ENCODE measurements around the gene ESRRG. TPM values are rescaled to one million over a fixed set of nuclear protein-coding genes. Genes with fewer than 3 reads are reported as not detected.

ESRRG gene
- total RNA-seq, 6 experiments from 2014 or later: 0.05 TPM; not detected in 5

DNA sequence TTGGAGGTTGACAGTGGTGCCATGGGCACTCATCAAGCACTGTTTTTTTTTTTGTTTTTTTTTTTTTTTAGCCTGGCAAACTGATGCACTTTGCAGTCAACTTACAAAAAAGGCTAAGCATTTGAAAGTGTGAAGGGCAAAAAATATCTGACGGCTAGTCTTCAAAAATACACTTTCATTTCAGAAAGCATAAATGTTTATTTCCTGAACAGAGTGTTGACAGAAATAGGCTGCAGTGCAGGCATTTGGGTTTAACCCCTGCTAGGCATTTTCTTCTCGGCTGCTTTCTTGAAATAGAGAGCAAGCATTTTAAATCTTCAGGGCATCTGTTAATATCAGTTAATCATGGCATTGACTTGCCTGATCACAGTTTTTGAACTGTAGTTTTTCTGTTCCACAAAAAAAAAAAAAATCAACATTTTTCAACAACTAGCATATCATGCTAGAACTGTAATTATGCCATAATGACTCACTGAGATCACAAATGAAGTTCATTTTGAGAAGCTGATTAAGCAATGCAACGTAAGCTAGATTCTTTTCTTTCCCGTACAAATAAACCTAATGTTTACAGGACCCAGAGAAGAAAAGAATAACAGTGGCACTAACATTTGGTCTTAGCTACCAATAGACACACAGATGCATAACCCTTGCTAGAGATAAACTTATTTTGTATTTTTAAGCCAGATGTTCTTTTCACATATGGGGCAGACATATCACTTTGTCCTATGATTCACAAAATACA lies 199.6 kb downstream of the ESRRG start:
- H3K36me3 Mint-ChIP-seq (ENCODE audit: low read depth): no peaks in the 10 kb centered on the region
- DNase-seq: peak; percentile 52
- H3K27me3 Mint-ChIP-seq (ENCODE audit: insufficient read depth): no peaks in the 10 kb centered on the region

DNA sequence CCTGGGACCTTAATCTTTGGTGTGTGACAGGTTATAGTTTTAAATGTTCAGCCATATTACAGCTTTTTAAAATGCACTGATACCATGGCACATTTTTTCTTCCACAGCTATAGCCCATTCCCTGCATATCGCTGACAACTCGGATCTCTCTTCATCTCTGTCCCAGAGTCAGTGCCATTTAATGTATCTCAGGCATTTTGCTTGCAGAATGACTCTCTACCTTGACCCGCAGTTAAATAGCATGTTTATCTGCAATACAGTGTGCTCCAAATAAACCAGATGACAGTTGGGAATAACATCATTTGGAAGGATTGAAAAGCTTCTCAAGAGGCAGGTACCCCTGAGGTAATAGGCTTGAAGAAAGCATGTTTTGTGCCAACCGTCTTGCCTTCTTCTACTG lies 200.2 kb downstream of the ESRRG start:
- Mint-ChIP-seq H3K36me3 (ENCODE audit: low read depth) (no peaks in the 10 kb centered on the region), H3K4me3 (no peak overlapping the region), H3K9me3 (no peaks in the 10 kb centered on the region), H3K27me3 (ENCODE audit: insufficient read depth) (no peaks in the 10 kb centered on the region), H3K4me1 (ENCODE audit: low read depth) (peaks cover 10% of the 10 kb centered on the region), H3K27ac (no peak overlapping the region)
- DNase-seq: no peak
- TF ChIP-seq CTCF (IDR thresholded peaks at IDR 0.05): no peak

More for the DNA sequence above, 199.6 kb downstream of the ESRRG start:
- Mint-ChIP-seq H3K9me3 (no peaks in the 10 kb centered on the region), H3K27ac (peak overlapping the region; percentile 49), H3K4me3 (peak overlapping the region; percentile 64), H3K4me1 (ENCODE audit: low read depth) (peaks cover 10% of the 10 kb centered on the region)
- no peak for TF ChIP-seq CTCF (IDR thresholded peaks at IDR 0.05)

- Mint-ChIP-seq H3K36me3 (ENCODE audit: low read depth) (no peaks in the 10 kb centered on the region), H3K27ac (no peak overlapping the region), H3K9me3 (no peaks in the 10 kb centered on the region), H3K27me3 (ENCODE audit: insufficient read depth) (no peaks in the 10 kb centered on the region), H3K4me3 (no peak overlapping the region), H3K4me1 (ENCODE audit: low read depth) (peaks cover 10% of the 10 kb centered on the region)
- no peak for TF ChIP-seq CTCF (IDR thresholded peaks at IDR 0.05)
- no peak for DNase-seq
Measured at GRCh38 chr1:216521477-216521876, 201.8 kb downstream of the ESRRG start.

DNA sequence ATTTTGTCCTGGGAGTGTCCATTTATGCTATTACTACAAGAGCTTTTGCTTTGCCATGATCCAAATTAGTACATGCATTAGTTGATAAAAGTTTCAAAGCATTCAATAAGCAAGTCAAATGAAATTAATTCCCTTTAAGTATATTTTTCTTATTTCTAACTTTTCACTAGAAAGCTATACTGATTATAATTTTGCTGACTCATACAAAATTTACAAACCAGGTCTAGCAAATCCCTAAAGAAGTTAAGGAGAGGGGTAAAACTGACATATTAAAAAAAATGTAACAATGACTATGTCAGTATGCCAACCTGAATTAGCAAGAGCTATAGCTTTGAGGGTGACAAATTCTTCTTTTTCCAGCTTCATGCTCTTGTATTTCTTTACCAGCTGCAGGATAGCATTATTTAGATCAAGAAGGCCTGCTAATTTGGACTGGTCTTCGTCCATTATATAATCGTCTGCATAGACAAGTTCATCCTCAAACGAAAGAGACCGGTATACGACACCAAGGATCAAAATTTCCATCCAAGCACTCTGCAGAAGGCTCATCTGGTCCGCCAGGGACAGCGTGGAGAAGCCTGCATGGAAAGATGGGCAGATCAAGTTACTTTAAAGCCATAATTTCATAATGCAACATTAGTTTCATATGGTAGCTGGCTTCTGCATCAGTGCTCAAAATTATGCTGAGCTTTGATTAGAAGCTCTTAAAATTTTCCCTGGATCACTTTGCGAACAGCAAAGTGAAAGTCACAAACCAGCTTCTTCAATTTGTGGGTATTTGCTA lies 204.2 kb downstream of the ESRRG start:
- Mint-ChIP-seq H3K27me3 (ENCODE audit: insufficient read depth) (no peaks in the 10 kb centered on the region), H3K9me3 (no peaks in the 10 kb centered on the region), H3K4me1 (ENCODE audit: low read depth) (peaks cover 9% of the 10 kb centered on the region), H3K36me3 (ENCODE audit: low read depth) (no peaks in the 10 kb centered on the region), H3K4me3 (peak overlapping the region; percentile 60; the same call in 1 of the 2 replicates), H3K27ac (no peak overlapping the region)
- DNase-seq: no peak
- TF ChIP-seq CTCF (IDR thresholded peaks at IDR 0.05): no peak

GRCh38 chr1:216502528-216503162 lies 220.6 kb downstream of the ESRRG start:
- H3K4me3 Mint-ChIP-seq: peak overlapping the region; percentile 7; the same call in 1 of the 2 replicates
- no peaks in the 10 kb centered on the region for H3K9me3 Mint-ChIP-seq
- DNase-seq: no peak
- TF ChIP-seq CTCF (IDR thresholded peaks at IDR 0.05): no peak
- H3K27ac Mint-ChIP-seq: no peak overlapping the region
- H3K4me1 Mint-ChIP-seq (ENCODE audit: low read depth): peaks cover 19% of the 10 kb centered on the region
- H3K27me3 Mint-ChIP-seq (ENCODE audit: insufficient read depth): no peaks in the 10 kb centered on the region; the same call in 1 of the 2 replicates
- H3K36me3 Mint-ChIP-seq (ENCODE audit: low read depth): no peaks in the 10 kb centered on the region
